GM18873 (cell line): ENCODE data around the gene RBL1.
"Not testable (repeated sequence)": the region's sequence is repeated elsewhere in the genome, so short reads cannot be mapped to it uniquely, and the experiment has no call there.

Experiments used
- ATAC-seq: cut with Tn5 transposase; IDR thresholded peaks from one replicate; pipeline ENCODE4 v1.9.1; 2021; ENCODE audit warnings: mild to moderate bottlenecking, moderate library complexity, moderate number of reproducible peaks; ENCODE audit not compliant: unreplicated experiment, low FRiP score

Gene RBL1

DNA sequence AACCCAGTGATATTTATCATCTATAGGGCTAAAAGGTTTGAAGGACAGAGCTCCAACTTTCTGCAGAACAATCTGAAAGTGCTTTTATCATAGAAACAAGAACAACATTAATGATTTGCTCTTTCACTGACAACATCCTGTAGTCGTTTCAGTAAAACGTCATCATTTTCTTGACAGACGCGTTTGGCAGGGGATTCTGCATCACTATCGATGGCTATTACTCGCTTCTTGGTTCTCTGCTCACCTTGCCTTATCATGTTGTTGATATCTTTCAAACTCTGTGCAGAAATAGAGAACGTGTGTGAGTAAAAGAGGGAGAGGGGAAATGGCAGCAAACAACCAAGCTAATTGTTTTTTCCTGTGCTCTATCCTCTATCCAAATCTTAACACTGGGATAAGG is 97.1 kb downstream of the RBL1 start:
- ATAC-seq = no peak

- ATAC-seq = no peak
These were observed 98.7 kb downstream of the RBL1 start for GRCh38 chr20:36997121-36997520.

DNA sequence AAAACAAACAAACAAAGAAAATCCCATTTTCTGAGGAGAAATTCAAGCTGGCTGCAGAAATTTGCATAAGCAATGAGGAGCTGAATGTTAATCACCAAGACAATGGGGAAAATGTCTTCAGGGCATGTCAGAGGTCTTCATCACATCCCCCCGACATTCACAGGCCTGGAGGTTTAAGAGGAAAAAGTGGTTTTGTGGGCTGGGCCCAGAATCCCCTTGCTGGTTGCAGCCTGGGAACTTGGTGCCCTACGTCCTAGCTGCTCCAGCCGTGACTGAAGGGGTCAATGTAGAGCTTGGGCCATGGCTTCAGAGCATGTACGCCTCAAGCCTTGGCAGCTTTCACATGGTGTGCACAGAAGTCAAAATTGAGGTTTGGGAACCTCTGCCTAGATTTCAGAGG is 101.6 kb downstream of the RBL1 start:
- not testable (repeated sequence) for ATAC-seq

DNA sequence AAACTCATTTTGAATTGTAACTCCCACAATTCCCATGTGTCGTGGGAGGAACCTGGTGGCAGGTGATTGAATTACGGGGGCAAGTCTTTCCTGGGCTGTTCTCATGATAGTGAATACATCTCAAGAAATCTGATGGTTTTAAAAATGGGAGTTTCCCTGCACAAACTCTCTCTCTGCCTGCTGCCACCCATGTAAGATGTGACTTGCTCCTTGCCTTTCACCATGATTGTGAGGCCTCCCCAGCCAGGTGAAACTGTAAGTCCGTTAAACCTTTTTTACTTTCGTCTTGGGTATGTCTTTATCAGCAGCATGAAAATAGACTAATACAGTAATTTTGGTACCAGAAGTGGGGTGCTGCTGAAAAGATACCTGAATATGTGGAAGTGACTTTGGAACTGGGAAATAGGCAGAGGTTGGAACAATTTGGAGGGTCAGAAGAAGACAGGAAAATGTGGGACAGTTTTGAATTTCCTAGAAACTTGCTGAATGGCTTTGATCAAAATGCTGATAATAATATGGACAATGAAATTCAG is 102.9 kb downstream of the RBL1 start:
- ATAC-seq = no peak

GRCh38 chr20:36991703-36992102 is 104.1 kb downstream of the RBL1 start:
- ATAC-seq = no peak

DNA sequence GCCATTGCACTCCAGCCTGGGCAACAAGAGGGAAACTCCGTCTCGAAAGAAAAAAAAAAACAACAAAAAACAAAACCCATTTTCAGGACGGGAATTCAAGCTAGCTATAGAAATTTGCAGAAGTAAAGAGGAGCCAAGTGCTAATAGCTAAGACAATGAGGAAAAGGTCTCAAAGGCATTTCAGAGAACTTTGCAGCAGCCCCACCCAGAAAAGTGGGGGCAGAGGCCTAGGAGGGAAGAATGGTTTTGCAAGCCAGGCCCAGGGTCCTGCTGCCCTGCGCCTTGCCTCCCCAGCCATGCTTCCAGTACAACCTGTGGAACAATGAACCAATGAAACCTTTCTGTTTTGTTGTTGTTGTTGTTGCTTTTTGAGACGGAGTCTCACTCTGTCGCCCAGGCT is 106.0 kb downstream of the RBL1 start:
- no peak for ATAC-seq

DNA sequence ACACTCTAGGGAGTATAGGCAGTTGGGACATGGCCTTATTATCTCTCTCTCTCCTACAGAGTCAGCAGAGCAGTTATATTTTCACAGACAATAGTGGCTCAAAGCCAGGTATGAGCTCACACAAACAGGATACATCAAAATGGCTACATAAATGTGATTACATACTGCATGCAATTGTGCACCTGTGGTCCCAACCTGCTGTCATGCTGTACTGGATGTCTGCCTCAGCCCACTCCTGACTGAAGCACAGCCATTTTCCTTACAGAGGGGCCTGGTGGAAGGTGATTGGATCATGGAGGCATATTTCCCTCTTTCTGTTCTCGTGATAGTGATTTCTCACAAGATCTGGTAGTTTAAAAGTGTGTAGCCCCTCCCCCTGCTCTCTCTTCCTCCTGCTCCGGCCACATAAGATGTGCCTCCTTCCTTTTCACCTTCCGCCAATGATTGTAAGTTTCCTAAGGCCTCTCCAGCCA is 107.3 kb downstream of the RBL1 start:
- ATAC-seq = no peak

- no peak for ATAC-seq
These were observed 111.5 kb downstream of the RBL1 start for GRCh38 chr20:36984257-36984638.

- no peak for ATAC-seq
These were observed 120.5 kb downstream of the RBL1 start for GRCh38 chr20:36975099-36975818.

GRCh38 chr20:36974660-36975059 is 121.1 kb downstream of the RBL1 start:
- no peak for ATAC-seq

DNA sequence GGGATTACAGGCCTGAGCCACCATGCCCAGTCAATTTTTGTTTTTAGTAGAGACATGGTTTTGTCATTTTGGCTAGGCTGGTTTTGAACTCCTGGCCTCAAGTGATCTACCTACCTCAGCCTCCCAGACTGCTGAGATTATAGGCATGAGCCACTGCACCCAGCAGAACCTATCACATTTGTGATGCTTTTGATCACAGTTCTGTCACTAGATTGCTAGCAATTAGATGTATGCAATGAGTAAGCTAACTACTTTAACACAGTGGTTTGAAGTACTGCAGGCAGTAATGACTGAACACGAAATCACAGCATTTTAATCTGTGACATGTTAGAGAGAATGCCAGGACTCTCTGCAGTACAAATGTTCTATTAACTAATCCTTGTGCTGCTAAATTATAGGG is 124.7 kb downstream of the RBL1 start:
- ATAC-seq = no peak

- no peak for ATAC-seq
These were observed 126.2 kb downstream of the RBL1 start for GRCh38 chr20:36969478-36970186.

DNA sequence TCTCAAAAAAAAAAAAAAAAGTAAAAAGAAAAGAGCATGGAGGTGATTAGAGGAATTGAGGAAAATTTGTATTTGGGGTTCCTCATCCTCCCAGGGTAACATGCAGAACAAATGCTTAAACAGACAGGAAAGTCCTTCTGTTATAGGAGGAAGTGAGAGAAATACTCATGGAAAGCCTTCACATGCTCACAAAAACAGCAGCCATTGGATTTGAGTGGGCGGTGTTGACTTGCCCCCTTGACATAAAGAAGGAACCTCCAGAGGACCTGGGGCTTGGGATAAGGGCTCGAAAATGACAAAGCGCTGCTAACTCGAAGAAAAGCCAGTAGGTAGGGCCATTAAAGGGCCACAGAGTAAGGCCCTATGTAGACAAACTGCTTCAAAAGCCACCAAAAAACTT is 126.7 kb downstream of the RBL1 start:
- no peak for ATAC-seq

DNA sequence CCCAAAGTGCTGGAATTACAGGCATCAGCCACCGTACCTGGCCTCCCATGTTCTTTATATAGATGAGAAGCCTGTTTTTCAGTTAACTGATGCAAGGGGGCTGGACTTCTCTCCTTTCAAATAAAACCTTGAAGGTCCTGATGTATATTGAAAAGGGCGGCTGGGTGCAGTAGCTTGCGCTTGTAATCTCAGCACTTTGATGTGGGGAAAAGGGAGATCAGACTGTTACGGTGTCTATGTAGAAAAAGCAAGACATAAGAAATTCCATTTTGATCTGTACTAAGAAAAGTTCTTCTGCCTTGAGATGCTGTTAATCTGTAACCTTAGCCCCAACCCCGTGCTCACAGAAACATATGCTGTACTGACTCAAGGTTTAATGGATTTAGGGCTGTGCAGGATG is 128.2 kb downstream of the RBL1 start:
- ATAC-seq = no peak

GRCh38 chr20:36966965-36967364 is 128.8 kb downstream of the RBL1 start:
- not testable (repeated sequence) for ATAC-seq

DNA sequence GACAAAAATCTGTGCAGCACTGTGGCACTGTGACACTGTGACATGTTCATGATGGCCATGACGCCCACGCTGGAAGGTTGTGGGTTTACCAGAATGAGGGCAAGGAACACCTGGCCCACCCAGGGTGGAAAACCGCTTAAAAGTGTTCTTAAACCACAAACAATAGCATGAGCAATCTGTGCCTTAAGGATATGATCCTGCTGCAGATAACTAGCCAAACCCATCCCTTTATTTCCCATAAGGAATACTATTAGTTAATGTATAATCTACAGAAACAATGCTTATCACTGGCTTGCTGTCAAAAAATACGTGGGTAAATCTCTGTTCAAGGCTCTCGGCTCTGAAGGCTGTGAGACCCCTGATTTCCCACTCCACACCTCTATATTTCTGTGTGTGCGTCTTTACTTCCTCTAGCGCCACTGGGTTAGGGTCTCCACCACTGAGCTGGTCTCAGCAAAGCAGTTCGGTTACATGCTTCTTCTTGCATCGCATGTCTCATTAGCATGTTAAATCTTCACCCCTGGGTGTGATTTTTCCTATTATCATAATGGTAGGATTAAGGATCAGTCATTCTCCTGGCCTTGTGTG is 133.3 kb downstream of the RBL1 start:
- not testable (repeated sequence) for ATAC-seq

GRCh38 chr20:36959242-36959641 is 136.6 kb downstream of the RBL1 start:
- ATAC-seq = no peak

DNA sequence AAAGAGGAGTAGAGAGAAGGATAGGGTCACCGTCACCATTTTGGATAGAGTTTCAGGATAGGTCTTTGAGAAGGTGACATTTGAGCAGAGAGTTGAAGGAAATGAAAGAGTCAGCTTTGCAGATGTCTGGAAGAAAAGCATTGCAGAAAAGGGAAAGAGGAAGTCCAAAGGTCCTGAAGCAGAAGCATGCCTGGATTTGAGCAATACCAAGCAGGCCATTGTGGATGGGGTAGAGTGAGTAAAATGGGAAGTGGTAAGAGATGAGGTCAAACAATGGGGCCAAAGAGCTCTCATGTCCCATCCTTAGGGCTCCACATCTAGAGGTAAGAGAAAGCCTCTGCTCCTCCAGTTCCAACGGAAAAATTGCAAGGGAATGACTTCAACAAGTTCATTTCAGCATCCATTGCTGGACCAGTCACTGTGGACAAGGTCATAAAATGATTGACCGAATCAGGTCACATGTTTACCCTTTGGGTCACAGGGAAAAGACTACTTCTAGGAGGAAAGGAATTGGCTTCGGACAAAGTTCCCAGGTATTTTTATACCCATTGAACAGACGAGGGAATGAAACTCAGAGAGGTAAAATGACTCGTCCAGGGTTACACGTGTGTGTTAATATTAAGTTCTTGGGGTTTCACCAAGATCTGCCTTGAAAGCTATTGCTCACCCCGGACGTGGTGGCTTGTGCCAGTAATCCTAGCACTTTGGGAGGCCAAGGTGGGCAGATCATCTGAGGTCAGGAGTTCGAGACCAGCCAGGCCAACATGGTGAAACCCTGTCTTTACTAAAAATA is 137.7 kb downstream of the RBL1 start:
- no peak for ATAC-seq

DNA sequence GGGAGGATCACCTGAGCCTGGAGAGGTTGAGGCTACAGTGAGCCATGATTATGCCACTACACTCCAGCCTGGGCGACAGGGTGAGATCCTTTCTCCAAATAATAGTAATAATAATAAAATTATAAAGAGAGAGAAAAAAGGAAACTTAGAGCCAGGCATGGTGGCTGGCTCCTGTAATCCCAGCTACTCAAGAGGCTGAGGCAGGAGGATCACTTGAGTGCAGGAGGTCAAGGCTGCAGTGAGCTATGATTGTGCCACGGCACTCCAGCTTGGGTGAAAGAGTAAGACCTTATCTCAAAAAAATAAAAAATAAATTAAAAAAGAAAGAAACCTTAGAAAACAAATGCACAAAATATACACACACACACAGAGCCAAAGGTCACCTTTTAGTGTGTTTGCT is 139.1 kb downstream of the RBL1 start:
- ATAC-seq = no peak

DNA sequence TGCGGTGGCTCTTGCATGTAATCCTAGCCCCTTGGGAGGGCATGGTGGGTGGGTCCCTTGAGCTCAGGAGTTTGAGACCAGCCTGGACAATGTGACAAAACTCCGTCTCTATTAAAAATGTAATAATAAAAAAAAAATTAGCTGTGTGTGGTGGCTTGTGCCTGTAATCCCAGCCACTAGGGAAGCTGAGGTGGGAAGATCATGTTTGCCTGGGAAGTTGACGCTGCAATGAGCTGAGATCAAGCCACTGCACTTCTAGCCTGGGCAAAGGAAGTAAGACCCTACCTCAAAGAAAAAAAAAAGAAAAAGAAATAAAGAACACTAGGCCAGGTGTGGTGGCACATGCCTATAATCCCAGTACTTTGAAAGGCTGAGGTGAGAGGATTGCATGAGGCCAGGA is 139.8 kb downstream of the RBL1 start:
- ATAC-seq = no peak
